Transverse colon (tissue), 3 donors: ENCODE results near the gene NDRG2.

Experiments
- EP300 ChIP-seq: sonication (generic); formaldehyde crosslinking; IDR thresholded peaks from one replicate; pipeline ENCODE4 v1.6.1; 2017; ENCODE audit warnings: antibody characterized with exemption, low read depth
- POLR2A ChIP-seq: fragments of 450-650 bp; IDR thresholded peaks from one replicate; pipeline ENCODE4 v1.6.1; 2016; ENCODE audit warnings: antibody characterized with exemption, mild to moderate bottlenecking, moderate library complexity
- TF ChIP-seq, protein P1 (sequence below), 5 experiments: fragments of 200-600 bp in 3 of 5; fragments of 450-650 bp in 2 of 5; sonication (generic) in 3 of 5; IDR thresholded peaks; 1 replicate in 2 of 5; 2 replicates in 3 of 5; pipeline ENCODE4 v1.5.1; 2016 to 2017; ENCODE audit warnings: antibody characterized with exemption in 5 of 5, inconsistent platforms in 3 of 5, mild to moderate bottlenecking in 2 of 5, moderate library complexity in 1 of 5

DNA sequence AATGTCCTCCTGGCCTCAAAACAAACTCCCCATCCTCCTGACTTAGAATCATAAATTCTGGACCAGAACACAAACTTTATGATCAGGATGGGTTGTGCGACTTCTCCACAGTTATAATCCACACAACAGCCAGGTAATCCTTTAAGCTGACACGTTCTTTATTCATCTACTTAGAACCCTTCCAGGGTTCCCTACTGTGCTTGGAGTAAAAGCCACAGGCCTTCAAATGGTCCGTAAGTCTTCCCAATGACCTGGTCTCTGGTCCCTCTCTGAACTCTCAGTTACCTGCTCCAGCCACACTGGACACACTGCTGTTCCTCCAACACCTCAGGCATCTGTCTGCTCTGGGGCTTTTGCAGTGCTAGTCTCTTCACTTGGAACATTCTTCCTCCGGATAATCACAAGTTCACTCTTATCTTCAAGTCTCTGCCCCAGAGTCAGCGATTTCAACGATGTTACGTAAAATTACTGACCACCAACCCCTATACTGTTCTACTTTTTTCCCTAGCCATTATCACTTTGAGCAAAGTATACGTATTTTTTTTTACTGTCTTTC, 15.6 kb upstream of the NDRG2 start:
- TF ChIP-seq EP300 (no peak), POLR2A (no peak)
- TF ChIP-seq, protein P1, sequence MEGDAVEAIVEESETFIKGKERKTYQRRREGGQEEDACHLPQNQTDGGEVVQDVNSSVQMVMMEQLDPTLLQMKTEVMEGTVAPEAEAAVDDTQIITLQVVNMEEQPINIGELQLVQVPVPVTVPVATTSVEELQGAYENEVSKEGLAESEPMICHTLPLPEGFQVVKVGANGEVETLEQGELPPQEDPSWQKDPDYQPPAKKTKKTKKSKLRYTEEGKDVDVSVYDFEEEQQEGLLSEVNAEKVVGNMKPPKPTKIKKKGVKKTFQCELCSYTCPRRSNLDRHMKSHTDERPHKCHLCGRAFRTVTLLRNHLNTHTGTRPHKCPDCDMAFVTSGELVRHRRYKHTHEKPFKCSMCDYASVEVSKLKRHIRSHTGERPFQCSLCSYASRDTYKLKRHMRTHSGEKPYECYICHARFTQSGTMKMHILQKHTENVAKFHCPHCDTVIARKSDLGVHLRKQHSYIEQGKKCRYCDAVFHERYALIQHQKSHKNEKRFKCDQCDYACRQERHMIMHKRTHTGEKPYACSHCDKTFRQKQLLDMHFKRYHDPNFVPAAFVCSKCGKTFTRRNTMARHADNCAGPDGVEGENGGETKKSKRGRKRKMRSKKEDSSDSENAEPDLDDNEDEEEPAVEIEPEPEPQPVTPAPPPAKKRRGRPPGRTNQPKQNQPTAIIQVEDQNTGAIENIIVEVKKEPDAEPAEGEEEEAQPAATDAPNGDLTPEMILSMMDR (IDR thresholded peaks at IDR 0.05): no peak
